Right lobe of liver (tissue), 4 donors: ENCODE results near the gene GSTA4.

Experiments
- POLR2A ChIP-seq: fragments of 450-650 bp; IDR thresholded peaks from one replicate; pipeline ENCODE4 v1.6.1; 2017; ENCODE audit warnings: antibody characterized with exemption, mild to moderate bottlenecking
- TF ChIP-seq, protein P1 (sequence below), 4 donors: fragments of 200-600 bp in 3 of 4; fragments of 450-650 bp in 1 of 4; IDR thresholded peaks; one replicate each; pipeline versions ENCODE4 v1.5.1 to v1.8.0; 2016 to 2022; ENCODE audit warnings: antibody characterized with exemption in 4 of 4, mild to moderate bottlenecking in 2 of 4
- donor health status: DM: no; HTN: no; CAD: no.
- donor health status: DM: no; HTN: no; CAD: no.
- donor health status: DM: no; HTN: yes; CAD: no.

DNA sequence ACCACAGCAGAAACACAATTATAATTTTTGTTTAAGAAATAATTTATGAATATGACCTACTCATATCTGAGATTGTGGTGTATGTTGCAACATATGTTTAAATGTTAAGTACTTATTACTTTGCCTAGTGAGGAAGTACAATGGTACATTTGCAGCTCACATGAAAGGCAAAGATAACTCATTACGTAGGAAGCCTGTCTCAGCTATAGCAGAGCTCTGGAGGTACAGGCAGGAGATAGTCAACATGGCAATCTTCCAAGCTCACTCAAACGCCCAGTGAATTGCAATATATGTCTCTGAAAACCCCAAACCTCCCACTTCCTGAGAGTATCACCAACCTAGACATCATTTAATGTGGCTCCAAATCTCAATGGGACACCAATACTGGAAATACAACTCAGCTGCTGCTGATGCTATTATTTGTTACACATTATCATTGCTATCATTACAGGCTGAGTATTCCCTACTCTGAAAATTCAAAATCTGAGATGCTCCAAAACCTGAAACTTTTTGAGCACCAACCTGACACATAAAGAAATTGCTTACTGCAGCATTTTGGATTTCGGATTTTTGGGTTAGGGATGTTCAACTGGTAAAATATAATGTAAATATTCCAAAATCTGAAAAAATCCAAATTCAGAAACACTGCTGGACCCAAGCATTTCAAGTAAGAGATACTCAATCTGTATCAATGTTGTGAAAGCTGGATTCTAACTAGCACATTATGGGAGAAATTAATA is 25.1 kb upstream of the GSTA4 start:
- TF ChIP-seq, protein P1, sequence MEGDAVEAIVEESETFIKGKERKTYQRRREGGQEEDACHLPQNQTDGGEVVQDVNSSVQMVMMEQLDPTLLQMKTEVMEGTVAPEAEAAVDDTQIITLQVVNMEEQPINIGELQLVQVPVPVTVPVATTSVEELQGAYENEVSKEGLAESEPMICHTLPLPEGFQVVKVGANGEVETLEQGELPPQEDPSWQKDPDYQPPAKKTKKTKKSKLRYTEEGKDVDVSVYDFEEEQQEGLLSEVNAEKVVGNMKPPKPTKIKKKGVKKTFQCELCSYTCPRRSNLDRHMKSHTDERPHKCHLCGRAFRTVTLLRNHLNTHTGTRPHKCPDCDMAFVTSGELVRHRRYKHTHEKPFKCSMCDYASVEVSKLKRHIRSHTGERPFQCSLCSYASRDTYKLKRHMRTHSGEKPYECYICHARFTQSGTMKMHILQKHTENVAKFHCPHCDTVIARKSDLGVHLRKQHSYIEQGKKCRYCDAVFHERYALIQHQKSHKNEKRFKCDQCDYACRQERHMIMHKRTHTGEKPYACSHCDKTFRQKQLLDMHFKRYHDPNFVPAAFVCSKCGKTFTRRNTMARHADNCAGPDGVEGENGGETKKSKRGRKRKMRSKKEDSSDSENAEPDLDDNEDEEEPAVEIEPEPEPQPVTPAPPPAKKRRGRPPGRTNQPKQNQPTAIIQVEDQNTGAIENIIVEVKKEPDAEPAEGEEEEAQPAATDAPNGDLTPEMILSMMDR (IDR thresholded peaks at IDR 0.05) = no peak
- no peak for TF ChIP-seq POLR2A
